Measurements from ENCODE around the gene ATRN.

GRCh38 chr20:3630429-3630828 lies 159.6 kb downstream of the ATRN start:
- TF ChIP-seq, protein P1, sequence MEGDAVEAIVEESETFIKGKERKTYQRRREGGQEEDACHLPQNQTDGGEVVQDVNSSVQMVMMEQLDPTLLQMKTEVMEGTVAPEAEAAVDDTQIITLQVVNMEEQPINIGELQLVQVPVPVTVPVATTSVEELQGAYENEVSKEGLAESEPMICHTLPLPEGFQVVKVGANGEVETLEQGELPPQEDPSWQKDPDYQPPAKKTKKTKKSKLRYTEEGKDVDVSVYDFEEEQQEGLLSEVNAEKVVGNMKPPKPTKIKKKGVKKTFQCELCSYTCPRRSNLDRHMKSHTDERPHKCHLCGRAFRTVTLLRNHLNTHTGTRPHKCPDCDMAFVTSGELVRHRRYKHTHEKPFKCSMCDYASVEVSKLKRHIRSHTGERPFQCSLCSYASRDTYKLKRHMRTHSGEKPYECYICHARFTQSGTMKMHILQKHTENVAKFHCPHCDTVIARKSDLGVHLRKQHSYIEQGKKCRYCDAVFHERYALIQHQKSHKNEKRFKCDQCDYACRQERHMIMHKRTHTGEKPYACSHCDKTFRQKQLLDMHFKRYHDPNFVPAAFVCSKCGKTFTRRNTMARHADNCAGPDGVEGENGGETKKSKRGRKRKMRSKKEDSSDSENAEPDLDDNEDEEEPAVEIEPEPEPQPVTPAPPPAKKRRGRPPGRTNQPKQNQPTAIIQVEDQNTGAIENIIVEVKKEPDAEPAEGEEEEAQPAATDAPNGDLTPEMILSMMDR (IDR thresholded peaks at IDR 0.05; ENCODE audit: borderline replicate concordance, extremely low read depth, low read length, poor library complexity, severe bottlenecking), result no peak
- no peak for TF ChIP-seq EZH2 (IDR thresholded peaks at IDR 0.05; ENCODE audit: borderline replicate concordance, low read depth, low read length, severe bottlenecking)
